GM23338 (cell line): ENCODE measurements around the gene NOP16. TPM values are rescaled to one million over a fixed set of nuclear protein-coding genes. Genes with fewer than 3 reads are reported as not detected.
A peak's percentile ranks its signal among the peaks of the same experiment; 100 is the strongest.

ENCODE experiments used
- ATAC-seq: fragments of 200-7000 bp; cut with Tn5 transposase; 3 replicates; pipeline ENCODE4 v1.9.1; 2020
- DNase-seq: peaks from one replicate; pipeline ENCODE4 v3.0.0-alpha.2; 2015; ENCODE audit warnings: low spot score
- H2AFZ ChIP-seq: fragments of 200-600 bp; sonication (generic); 2 replicates; pipeline ENCODE4 v1.8.0; 2016; ENCODE audit warnings: antibody characterized with exemption, mild to moderate bottlenecking, moderate library complexity
- H3F3A ChIP-seq: fragments of 200-600 bp; sonication (generic); replicated peaks from 2 replicates; pipeline ENCODE4 v1.8.0; 2017; ENCODE audit warnings: antibody characterized with exemption, mixed run types, low read depth
- H3K27ac ChIP-seq: fragments of 200-600 bp; sonication (generic); 2 replicates; pipeline ENCODE4 v1.6.1; 2016; ENCODE audit warnings: low read depth
- H3K27me3 ChIP-seq: fragments of 200-600 bp; sonication (generic); 2 replicates; pipeline ENCODE4 v1.8.0; 2016; ENCODE audit warnings: mild to moderate bottlenecking, mixed run types, moderate library complexity; ENCODE audit not compliant: insufficient read depth
- H3K36me3 ChIP-seq: fragments of 200-600 bp; sonication (generic); 2 replicates; pipeline ENCODE4 v1.8.0; 2016; ENCODE audit warnings: mild to moderate bottlenecking; ENCODE audit not compliant: insufficient read depth
- H3K4me1 ChIP-seq: fragments of 200-600 bp; sonication (generic); 2 replicates; pipeline ENCODE4 v1.8.0; 2016; ENCODE audit warnings: mild to moderate bottlenecking, moderate library complexity; ENCODE audit not compliant: insufficient read depth
- H3K4me2 ChIP-seq: fragments of 200-600 bp; sonication (generic); 2 replicates; pipeline ENCODE4 v1.7.1; 2017; ENCODE audit warnings: mixed run types
- H3K4me3 ChIP-seq: fragments of 200-600 bp; sonication (generic); 2 replicates; pipeline ENCODE4 v1.6.1; 2016; ENCODE audit warnings: mixed run types
- H3K79me2 ChIP-seq: fragments of 200-600 bp; sonication (generic); replicated peaks from 2 replicates; pipeline ENCODE4 v1.8.0; 2017; ENCODE audit warnings: mild to moderate bottlenecking; ENCODE audit not compliant: insufficient read depth
- H3K9me2 ChIP-seq: fragments of 200-600 bp; sonication (generic); 2 replicates; pipeline ENCODE4 v1.8.0; 2017; ENCODE audit not compliant: insufficient read depth
- H4K20me1 ChIP-seq: fragments of 200-600 bp; sonication (generic); replicated peaks from 2 replicates; pipeline ENCODE4 v1.8.0; 2017; ENCODE audit warnings: mild to moderate bottlenecking; ENCODE audit not compliant: insufficient read depth
- H3K27ac Mint-ChIP-seq: 2 replicates; pipeline ENCODE4 v1.8.0; 2020; ENCODE audit warnings: inconsistent platforms, mild to moderate bottlenecking, moderate library complexity, mixed read lengths
- H3K27me3 Mint-ChIP-seq: 3 replicates; pipeline ENCODE4 v1.8.0; 2022; ENCODE audit warnings: low read depth, mild to moderate bottlenecking, moderate library complexity, mixed read lengths, inconsistent platforms; ENCODE audit not compliant: insufficient read depth, poor library complexity
- H3K36me3 Mint-ChIP-seq: 3 replicates; pipeline ENCODE4 v1.8.0; 2021; ENCODE audit warnings: low read depth, mild to moderate bottlenecking, inconsistent platforms, moderate library complexity, mixed read lengths
- H3K4me1 Mint-ChIP-seq: 3 replicates; pipeline ENCODE4 v1.8.0; 2020; ENCODE audit warnings: mild to moderate bottlenecking, inconsistent platforms, mixed read lengths
- H3K4me3 Mint-ChIP-seq: 3 replicates; pipeline ENCODE4 v1.8.0; 2021; ENCODE audit warnings: moderate library complexity, mild to moderate bottlenecking, inconsistent platforms, mixed read lengths
- H3K9me3 Mint-ChIP-seq: 3 replicates; pipeline ENCODE4 v1.8.0; 2020; ENCODE audit warnings: moderate library complexity, mild to moderate bottlenecking, inconsistent platforms, mixed read lengths
- CREB1 ChIP-seq: fragments of 250-450 bp; sonication (Bioruptor Pico); IDR thresholded peaks from 2 replicates; pipeline ENCODE4 v1.5.0; 2020; ENCODE audit warnings: low read depth, mild to moderate bottlenecking, moderate library complexity
- EZH2 ChIP-seq: fragments of 200-600 bp; sonication (generic); IDR thresholded peaks from one replicate; pipeline ENCODE4 v1.8.0; 2017; ENCODE audit warnings: antibody characterized with exemption, mild to moderate bottlenecking, low read depth; ENCODE audit not compliant: unreplicated experiment
- JUNB ChIP-seq: IDR thresholded peaks from one replicate; pipeline ENCODE4 v1.6.1; 2016; ENCODE audit warnings: antibody characterized with exemption; ENCODE audit not compliant: unreplicated experiment
- NANOG ChIP-seq: IDR thresholded peaks from 2 replicates; pipeline ENCODE4 v1.6.1; 2016; ENCODE audit warnings: antibody characterized with exemption, borderline replicate concordance
- ZNF114 ChIP-seq: fragments of 250-450 bp; sonication (Bioruptor Pico); IDR thresholded peaks from 2 replicates; pipeline ENCODE4 v1.5.0; 2020; ENCODE audit warnings: mild to moderate bottlenecking, moderate library complexity
- polyA plus RNA-seq: library from polyadenylated mRNA; unstranded; fragments of >200 nt; fragmentation: Nextera tagmentation; extraction: Ambion mirVana; gene quantifications from 2 replicates; pipeline ENCODE4 v1.2.1, GENCODE V29; 2016
- total RNA-seq: library from RNA; depleted of rRNA; stranded (reverse); fragments of >200 nt; shearing (Covaris generic); gene quantifications from 2 replicates; pipeline ENCODE4 v1.2.3, GENCODE V29; 2014
- TF ChIP-seq, protein P1 (sequence below): fragments of 250-450 bp; sonication (Bioruptor Pico); IDR thresholded peaks from 2 replicates; pipeline ENCODE4 v1.5.0; 2020; ENCODE audit warnings: mild to moderate bottlenecking, moderate library complexity
- TF ChIP-seq, protein P2 (sequence below): IDR thresholded peaks from one replicate; pipeline ENCODE4 v1.6.1; 2018; ENCODE audit warnings: antibody characterized with exemption; ENCODE audit not compliant: unreplicated experiment
- TF ChIP-seq, protein P3 (sequence below), 2 experiments: fragments of 200-600 bp in 1 of 2; sonication (generic) in 1 of 2; conservative IDR thresholded peaks; 2 replicates each; pipeline versions ENCODE4 v1.5.1 to v1.6.1; 2016 to 2017; ENCODE audit warnings: antibody characterized with exemption in 2 of 2, low read depth in 2 of 2, mild to moderate bottlenecking in 2 of 2, moderate library complexity in 1 of 2

Gene NOP16
- total and polyA plus RNA-seq, 2 experiments from 2014 or later, result 43.4 to 181 TPM

DNA sequence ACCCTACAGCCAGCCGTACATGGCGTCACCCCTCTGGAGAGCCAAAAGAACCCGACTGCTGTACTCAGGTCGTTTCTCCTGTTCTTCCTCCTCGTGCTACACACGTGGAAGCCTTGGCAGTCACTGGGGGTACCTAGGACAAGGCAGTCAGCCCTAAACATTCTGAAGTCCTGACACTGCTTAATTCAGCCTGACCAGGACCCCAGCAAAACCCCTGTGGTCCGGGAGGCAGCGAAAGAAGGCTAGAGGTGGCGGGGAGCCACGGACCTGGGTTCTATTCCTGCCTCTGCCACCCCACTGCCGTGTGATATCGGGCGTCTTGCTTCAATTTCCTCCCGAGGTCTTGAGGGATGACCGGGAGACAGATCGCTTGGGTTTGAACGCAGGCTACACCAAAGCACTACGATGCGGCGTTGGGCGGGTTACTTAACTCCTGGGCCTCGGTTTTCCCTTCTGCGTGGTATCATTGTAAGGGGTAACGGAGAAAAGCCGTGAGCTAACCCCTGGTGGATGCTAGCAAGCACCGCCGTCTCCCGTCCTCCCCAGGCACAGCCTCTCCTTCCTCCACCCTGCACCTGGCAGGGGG lies 23.5 kb downstream of the NOP16 start:
- H3K4me3 Mint-ChIP-seq, result peak overlapping the region; percentile 64
- TF ChIP-seq EZH2, result no peak
- Histone ChIP-seq H3K79me2 (peaks cover 13% of the 10 kb centered on the region), H3K27me3 (peaks cover 57% of the 10 kb centered on the region), H3K4me3 (peak overlapping the region; percentile 83), H3K27ac (no peak overlapping the region), H4K20me1 (peaks cover 4% of the 10 kb centered on the region), H3K4me2 (peak overlapping the region; percentile 88), H3F3A (no peaks in the 10 kb centered on the region), H3K36me3 (no peaks in the 10 kb centered on the region), H3K4me1 (peaks cover 3% of the 10 kb centered on the region; the same call in 1 of the 2 replicates), H3K9me2 (no peaks in the 10 kb centered on the region), H2AFZ (peak overlapping the region; percentile 89)
- H3K9me3 Mint-ChIP-seq, result no peaks in the 10 kb centered on the region
- ATAC-seq, result no peak; the same call in 2 of the 3 replicates
- H3K27me3 Mint-ChIP-seq, result peaks cover 44% of the 10 kb centered on the region
- peaks cover 15% of the 10 kb centered on the region for H3K36me3 Mint-ChIP-seq
- no peak overlapping the region for H3K27ac Mint-ChIP-seq
- peak; percentile 50 for DNase-seq
- H3K4me1 Mint-ChIP-seq, result peaks cover 4% of the 10 kb centered on the region

DNA sequence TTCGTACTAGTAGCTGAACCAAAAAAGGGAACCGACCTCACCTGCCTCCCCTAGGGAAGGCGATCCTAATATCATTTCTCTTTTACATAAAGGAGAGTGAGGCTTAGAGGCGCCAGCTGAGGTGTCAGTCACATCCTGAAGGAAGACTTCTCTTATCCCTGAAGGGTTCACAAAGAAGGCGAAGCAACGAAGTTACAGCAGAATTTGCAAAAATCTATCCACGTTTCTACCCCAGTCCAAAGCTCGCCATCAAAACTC lies 26.2 kb downstream of the NOP16 start:
- Histone ChIP-seq H2AFZ (peak overlapping the region; percentile 99), H3K27me3 (peaks cover 50% of the 10 kb centered on the region), H3K4me3 (peak overlapping the region; percentile 99), H3K79me2 (peaks cover 40% of the 10 kb centered on the region), H3F3A (no peaks in the 10 kb centered on the region), H4K20me1 (peaks cover 17% of the 10 kb centered on the region), H3K36me3 (peaks cover 10% of the 10 kb centered on the region; the same call in 1 of the 2 replicates), H3K4me1 (peaks cover 3% of the 10 kb centered on the region; the same call in 1 of the 2 replicates), H3K9me2 (no peaks in the 10 kb centered on the region), H3K27ac (no peak overlapping the region), H3K4me2 (peak overlapping the region; percentile 94)
- H3K36me3 Mint-ChIP-seq, result peaks cover 26% of the 10 kb centered on the region
- DNase-seq, result no peak
- TF ChIP-seq CREB1 (CRISPR knock-in tag) (no peak), EZH2 (no peak), ZNF114 (CRISPR knock-in tag) (no peak), NANOG (no peak), JUNB (no peak)
- TF ChIP-seq, protein P1, sequence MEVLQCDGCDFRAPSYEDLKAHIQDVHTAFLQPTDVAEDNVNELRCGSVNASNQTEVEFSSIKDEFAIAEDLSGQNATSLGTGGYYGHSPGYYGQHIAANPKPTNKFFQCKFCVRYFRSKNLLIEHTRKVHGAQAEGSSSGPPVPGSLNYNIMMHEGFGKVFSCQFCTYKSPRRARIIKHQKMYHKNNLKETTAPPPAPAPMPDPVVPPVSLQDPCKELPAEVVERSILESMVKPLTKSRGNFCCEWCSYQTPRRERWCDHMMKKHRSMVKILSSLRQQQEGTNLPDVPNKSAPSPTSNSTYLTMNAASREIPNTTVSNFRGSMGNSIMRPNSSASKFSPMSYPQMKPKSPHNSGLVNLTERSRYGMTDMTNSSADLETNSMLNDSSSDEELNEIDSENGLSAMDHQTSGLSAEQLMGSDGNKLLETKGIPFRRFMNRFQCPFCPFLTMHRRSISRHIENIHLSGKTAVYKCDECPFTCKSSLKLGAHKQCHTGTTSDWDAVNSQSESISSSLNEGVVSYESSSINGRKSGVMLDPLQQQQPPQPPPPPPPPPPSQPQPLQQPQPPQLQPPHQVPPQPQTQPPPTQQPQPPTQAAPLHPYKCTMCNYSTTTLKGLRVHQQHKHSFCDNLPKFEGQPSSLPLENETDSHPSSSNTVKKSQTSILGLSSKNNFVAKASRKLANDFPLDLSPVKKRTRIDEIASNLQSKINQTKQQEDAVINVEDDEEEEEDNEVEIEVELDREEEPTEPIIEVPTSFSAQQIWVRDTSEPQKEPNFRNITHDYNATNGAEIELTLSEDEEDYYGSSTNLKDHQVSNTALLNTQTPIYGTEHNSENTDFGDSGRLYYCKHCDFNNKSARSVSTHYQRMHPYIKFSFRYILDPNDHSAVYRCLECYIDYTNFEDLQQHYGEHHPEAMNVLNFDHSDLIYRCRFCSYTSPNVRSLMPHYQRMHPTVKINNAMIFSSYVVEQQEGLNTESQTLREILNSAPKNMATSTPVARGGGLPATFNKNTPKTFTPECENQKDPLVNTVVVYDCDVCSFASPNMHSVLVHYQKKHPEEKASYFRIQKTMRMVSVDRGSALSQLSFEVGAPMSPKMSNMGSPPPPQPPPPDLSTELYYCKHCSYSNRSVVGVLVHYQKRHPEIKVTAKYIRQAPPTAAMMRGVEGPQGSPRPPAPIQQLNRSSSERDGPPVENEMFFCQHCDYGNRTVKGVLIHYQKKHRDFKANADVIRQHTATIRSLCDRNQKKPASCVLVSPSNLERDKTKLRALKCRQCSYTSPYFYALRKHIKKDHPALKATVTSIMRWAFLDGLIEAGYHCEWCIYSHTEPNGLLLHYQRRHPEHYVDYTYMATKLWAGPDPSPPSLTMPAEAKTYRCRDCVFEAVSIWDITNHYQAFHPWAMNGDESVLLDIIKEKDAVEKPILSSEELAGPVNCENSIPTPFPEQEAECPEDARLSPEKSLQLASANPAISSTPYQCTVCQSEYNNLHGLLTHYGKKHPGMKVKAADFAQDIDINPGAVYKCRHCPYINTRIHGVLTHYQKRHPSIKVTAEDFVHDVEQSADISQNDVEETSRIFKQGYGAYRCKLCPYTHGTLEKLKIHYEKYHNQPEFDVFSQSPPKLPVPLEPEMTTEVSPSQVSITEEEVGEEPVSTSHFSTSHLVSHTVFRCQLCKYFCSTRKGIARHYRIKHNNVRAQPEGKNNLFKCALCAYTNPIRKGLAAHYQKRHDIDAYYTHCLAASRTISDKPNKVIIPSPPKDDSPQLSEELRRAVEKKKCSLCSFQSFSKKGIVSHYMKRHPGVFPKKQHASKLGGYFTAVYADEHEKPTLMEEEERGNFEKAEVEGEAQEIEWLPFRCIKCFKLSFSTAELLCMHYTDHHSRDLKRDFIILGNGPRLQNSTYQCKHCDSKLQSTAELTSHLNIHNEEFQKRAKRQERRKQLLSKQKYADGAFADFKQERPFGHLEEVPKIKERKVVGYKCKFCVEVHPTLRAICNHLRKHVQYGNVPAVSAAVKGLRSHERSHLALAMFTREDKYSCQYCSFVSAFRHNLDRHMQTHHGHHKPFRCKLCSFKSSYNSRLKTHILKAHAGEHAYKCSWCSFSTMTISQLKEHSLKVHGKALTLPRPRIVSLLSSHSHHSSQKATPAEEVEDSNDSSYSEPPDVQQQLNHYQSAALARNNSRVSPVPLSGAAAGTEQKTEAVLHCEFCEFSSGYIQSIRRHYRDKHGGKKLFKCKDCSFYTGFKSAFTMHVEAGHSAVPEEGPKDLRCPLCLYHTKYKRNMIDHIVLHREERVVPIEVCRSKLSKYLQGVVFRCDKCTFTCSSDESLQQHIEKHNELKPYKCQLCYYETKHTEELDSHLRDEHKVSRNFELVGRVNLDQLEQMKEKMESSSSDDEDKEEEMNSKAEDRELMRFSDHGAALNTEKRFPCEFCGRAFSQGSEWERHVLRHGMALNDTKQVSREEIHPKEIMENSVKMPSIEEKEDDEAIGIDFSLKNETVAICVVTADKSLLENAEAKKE (CRISPR knock-in tag), result no peak
- TF ChIP-seq, protein P2, sequence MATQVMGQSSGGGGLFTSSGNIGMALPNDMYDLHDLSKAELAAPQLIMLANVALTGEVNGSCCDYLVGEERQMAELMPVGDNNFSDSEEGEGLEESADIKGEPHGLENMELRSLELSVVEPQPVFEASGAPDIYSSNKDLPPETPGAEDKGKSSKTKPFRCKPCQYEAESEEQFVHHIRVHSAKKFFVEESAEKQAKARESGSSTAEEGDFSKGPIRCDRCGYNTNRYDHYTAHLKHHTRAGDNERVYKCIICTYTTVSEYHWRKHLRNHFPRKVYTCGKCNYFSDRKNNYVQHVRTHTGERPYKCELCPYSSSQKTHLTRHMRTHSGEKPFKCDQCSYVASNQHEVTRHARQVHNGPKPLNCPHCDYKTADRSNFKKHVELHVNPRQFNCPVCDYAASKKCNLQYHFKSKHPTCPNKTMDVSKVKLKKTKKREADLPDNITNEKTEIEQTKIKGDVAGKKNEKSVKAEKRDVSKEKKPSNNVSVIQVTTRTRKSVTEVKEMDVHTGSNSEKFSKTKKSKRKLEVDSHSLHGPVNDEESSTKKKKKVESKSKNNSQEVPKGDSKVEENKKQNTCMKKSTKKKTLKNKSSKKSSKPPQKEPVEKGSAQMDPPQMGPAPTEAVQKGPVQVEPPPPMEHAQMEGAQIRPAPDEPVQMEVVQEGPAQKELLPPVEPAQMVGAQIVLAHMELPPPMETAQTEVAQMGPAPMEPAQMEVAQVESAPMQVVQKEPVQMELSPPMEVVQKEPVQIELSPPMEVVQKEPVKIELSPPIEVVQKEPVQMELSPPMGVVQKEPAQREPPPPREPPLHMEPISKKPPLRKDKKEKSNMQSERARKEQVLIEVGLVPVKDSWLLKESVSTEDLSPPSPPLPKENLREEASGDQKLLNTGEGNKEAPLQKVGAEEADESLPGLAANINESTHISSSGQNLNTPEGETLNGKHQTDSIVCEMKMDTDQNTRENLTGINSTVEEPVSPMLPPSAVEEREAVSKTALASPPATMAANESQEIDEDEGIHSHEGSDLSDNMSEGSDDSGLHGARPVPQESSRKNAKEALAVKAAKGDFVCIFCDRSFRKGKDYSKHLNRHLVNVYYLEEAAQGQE, result no peak
- TF ChIP-seq, protein P3, sequence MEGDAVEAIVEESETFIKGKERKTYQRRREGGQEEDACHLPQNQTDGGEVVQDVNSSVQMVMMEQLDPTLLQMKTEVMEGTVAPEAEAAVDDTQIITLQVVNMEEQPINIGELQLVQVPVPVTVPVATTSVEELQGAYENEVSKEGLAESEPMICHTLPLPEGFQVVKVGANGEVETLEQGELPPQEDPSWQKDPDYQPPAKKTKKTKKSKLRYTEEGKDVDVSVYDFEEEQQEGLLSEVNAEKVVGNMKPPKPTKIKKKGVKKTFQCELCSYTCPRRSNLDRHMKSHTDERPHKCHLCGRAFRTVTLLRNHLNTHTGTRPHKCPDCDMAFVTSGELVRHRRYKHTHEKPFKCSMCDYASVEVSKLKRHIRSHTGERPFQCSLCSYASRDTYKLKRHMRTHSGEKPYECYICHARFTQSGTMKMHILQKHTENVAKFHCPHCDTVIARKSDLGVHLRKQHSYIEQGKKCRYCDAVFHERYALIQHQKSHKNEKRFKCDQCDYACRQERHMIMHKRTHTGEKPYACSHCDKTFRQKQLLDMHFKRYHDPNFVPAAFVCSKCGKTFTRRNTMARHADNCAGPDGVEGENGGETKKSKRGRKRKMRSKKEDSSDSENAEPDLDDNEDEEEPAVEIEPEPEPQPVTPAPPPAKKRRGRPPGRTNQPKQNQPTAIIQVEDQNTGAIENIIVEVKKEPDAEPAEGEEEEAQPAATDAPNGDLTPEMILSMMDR (conservative IDR thresholded peaks at IDR 0.05; ENCODE audit: low read depth in 2 of 2), result no peak
- no peaks in the 10 kb centered on the region for H3K9me3 Mint-ChIP-seq
- H3K4me1 Mint-ChIP-seq, result peaks cover 9% of the 10 kb centered on the region
- H3K27ac Mint-ChIP-seq, result no peak overlapping the region
- ATAC-seq, result no peak
- H3K4me3 Mint-ChIP-seq, result peak overlapping the region; percentile 99
- peaks cover 40% of the 10 kb centered on the region for H3K27me3 Mint-ChIP-seq
